Measurements from ENCODE around the gene LEP.
A peak's percentile ranks its signal among the peaks of the same experiment; 100 is the strongest.

The LEP gene

GRCh38 chr7:128240696-128241386 is at the start of gene LEP:
TSS of gene LEP (plus strand) at chr7:128241278. CDS start at chr7:128252019, 10,741 bp downstream.
- DNase-seq (ENCODE audit: low read depth in 2 of 2), result no peak

DNA sequence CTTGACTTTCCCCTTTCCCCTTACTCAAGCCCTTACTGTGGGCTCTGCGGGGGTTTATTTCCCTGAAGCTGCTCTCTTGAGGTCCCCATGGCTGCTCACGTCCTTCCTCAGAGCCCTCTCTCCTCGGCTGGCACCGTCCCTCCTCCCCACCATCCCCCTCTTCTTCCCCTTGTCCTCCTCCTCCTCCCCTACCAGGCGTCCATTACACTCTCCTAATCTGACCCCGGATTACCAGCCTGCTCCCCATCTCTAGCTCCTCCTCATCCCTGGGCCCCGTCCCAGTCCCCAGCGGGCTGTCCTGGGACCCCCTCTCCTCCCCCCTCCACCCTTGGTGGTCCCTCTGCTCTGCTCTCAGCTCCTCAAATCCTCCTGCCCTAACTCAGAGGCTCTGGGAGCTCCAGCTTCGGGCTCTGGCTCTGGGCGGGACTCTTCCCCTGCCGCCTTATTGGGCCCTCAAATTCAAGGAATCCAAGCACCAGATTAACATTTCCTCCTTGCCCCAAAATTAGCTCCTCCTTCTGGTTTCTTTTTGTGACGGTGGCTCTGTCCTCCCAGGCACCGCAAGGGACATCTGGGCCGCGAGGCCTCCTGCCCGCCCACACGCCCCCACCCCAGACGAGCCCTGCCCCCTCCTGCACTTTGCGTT is 48.5 kb upstream of the LEP start:
- no peak for DNase-seq (ENCODE audit: low read depth in 2 of 2)

DNA sequence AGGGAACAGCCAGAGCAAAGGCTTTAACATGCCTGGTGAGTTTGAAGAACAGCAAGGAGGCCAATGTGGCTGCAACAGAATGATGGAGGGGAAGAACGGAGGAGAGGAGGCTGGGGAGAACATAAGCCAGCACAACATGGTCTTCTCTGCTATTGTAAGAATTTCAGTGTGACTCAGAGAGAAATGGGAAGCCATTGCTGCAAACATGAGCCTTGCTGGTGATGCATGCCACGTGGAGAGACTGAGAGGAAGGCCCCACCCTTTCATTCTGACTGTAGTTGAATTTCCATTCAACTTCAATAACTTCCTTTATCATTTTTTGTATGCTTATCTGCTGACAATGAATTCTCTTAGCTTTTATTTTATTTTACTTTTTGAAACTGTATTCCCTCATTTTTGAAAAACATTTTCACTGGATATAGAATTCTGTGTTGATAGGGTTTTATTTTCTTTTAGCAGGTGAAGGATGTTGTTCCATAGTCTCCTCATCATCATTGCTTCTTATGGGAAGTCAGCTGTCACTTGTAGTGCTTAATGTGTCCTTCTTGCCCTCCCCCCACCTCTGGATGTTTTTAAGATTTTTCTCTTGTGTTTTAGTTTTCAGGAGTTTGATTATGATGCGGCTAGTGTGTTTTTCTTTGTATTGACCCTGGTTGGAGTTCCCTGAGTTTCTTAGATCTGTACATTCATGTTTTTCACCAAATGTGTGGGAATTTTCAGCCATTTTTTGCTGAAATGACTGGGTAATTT is 46.4 kb upstream of the LEP start:
- no peak for DNase-seq (ENCODE audit: low read depth in 2 of 2)

GRCh38 chr7:128197589-128197988 is 43.5 kb upstream of the LEP start:
- no peak for DNase-seq (ENCODE audit: low read depth in 2 of 2)

GRCh38 chr7:128197989-128198580 is 43.0 kb upstream of the LEP start:
- no peak for DNase-seq (ENCODE audit: low read depth in 2 of 2)

- no peak for DNase-seq (ENCODE audit: low read depth in 2 of 2)
Measured at GRCh38 chr7:128200376-128200775, 40.7 kb upstream of the LEP start.

- no peak for DNase-seq (ENCODE audit: low read depth in 2 of 2)
Measured at GRCh38 chr7:128201067-128201689, 39.9 kb upstream of the LEP start.

DNA sequence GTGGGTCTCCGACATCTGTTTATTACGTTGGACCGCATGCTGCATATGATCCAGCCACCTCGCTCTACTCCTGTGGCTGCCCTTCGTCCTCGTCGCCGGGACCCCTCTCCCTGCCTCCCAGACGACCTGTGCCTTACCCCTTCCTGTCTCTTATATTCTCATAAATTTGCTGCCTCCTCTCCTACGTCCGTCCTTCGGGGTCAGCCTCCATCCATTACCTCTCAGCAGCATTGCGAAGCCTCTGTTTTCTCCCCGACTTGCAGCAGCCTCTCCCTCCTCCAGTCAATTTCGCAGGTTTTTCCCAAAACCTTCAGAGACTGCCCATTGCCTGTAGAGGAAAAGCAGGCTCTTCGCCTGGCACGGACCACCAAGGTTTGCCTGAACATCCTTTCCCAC is 39.4 kb upstream of the LEP start:
- no peak for DNase-seq (ENCODE audit: low read depth in 2 of 2)

- no peak for DNase-seq (ENCODE audit: low read depth in 2 of 2)
Measured at GRCh38 chr7:128202287-128202957, 38.7 kb upstream of the LEP start.

DNA sequence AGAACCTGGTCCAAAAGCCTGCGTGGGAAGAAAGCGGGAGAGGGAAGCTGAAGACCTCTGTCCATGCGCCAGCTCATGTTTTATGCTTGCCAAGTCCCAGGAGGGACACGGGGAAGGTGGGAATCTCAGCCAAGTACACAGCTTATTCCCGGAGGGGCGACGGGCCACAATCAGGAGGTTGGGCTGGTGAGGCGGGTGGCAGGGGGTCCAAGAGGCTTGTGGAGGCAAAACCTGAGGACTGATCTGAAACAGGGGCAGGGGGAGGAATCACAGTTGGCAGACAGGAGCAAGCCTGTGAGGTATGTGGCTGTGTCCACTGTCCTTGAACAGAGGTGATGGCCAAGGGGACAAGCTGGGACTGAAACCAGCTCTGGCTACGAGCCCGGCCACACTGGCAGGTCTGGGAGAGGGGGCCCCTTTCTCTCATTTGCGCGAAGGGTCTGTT is 38.0 kb upstream of the LEP start:
- DNase-seq (ENCODE audit: low read depth in 2 of 2), result no peak

- no peak for DNase-seq (ENCODE audit: low read depth in 2 of 2)
Measured at GRCh38 chr7:128203710-128204214, 37.3 kb upstream of the LEP start.

DNA sequence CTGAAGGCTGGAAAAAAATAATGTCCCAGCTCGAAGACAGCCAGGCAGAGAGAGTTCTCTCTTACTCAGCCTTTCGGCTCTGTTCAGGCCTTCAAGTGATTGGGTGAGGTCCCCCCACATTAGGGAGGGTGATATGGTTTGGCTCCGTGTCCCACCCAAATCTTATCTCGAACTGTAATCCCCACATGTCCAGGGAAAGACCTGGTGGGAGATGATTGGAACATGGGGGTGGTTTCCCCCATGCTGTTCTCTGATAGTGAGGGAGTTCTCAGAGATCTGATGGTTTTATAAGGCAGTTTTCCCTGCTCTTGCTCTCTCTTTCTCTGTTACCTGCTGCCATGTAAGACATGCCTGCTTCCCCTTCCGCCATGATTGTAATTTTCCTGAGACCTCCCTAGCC is 36.6 kb upstream of the LEP start:
- DNase-seq (ENCODE audit: low read depth in 2 of 2), result no peak

DNA sequence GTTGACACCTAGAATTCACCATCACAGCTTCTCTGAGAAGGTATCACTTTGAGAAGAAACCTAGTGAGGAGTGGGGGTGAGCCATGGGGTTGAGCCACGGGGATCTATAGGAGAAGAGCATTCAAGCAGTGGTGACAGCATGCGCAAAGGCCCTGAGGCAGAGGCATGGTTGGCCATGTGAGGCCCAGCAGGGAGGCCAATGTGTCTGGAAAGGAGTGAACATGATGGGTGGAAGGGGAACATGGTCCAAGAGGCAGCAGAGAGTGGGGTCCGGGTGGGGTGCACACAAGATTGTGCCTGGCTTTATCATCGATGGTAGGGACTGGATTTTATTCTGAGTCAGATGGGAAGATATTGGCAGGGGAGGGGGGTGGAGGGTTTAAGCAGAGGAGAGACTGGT is 36.0 kb upstream of the LEP start:
- no peak for DNase-seq (ENCODE audit: low read depth in 2 of 2)

- no peak for DNase-seq (ENCODE audit: low read depth in 2 of 2)
Measured at GRCh38 chr7:128206017-128206746, 34.9 kb upstream of the LEP start.

DNA sequence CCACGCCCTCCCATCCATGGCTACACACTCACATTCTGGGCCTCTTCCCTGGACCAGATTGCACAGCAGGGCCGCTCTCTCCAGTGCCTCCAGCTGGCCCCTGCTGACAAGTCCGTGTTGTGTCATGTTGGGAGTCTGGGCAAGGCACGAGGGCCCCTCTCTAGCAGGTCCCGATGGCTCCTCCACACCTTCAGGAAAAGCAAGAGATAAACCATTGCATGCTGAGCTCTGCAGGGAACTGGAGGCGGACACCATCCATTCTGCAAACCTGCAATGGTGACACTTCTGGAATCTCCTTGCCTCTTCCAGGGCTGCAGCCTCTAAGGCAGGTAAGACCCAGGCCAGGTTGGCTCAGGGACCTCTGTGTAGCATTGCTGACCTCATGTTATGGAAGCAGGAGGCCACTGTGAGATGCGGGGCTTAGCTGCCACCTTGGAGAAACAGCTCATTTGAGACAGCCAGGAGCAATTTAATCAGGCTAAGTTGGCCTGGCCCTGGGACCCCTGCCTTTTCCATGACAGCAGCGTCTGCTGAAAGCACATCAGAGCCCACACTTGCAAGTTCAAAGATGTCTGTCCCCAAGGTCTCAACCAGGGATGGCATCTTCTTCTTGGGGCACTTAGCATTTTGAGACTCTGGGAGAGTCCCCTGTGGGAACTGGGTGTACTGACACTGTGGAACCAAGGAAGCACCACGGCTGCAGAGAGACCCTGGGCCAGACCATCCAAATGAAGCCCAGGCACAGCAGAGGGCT is 34.2 kb upstream of the LEP start:
- DNase-seq (ENCODE audit: low read depth in 2 of 2), result no peak

GRCh38 chr7:128207609-128208008 is 33.5 kb upstream of the LEP start:
- DNase-seq (ENCODE audit: low read depth in 2 of 2), result no peak

DNA sequence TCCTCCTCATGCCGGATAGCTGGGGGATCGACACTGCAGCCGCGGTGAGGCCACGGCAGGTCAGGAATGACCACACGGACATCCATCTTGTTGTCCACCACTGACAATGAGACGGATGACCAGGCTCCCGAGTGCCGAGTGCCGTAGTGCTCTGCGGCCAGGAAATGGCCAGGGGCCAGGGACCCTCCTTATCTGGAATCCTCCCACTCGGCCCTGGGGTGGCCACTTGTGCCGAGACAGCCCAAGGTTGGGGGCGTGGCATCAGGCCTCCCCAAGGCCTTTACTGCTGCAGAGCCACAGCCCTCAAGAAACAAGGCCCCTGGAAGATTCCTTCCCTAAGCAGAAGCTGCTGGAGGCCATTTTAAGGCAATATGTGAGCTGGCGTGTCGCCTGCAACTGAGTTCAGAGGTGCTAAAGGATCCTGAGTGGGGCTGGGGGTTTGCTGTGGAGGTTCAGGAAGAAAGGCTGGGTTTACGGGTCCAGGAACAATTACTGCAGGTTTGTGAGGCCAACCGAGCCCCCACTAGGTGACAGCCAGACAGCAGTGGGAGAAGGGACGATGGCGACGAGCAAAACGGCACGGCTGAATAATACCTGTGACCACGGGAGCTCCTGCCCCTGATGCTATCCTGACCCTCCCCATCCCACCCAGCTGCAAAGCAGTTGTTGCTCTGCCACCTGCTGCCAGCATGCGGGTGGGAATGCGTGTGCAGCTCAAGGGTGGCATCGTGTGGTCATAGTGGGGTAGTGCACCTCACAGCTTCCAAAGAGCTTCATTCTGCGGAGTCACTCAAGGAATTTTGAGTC is 31.6 kb upstream of the LEP start:
- DNase-seq (ENCODE audit: low read depth in 2 of 2), result peak; percentile 37 to 51

GRCh38 chr7:128210036-128210347 is 31.1 kb upstream of the LEP start:
- DNase-seq (ENCODE audit: low read depth in 2 of 2), result no peak
